ENCODE measurements around the gene EFHC1.
"Not testable (repeated sequence)": the region's sequence is repeated elsewhere in the genome, so short reads cannot be mapped to it uniquely, and the experiment has no call there.

Gene EFHC1

DNA sequence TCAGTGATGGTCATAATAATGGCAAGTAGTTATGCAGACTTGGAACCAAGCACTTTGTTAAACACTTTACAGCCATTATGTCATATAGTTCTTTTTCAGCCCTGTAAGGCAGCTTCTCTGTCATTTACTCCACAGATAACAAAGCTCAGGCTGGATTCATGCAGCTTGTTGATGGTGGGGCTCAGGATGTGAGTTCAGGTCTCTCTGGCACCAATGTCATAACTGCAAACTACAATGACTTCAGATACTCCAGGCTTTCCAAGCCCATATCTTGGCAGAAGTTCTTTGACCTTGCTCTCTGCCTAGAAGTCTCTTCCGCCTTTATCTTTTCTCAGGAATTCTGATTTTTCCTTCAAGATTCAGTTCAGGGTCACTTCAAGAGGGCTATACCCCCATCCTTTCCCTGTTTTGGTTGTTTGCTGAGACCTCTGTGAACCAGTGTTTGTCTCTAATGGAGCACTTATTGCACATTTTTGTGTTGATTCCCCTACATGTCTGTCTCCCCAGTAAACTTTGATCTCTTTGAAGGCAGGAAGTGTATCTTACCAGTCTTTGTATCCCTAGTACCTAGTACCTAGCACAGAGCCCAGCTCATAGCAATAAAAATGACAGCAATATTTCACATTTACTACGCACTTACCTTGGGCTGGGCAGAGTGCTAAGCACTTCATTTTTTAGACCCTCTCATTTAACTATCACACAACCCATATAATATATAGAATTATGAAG, 19.7 kb upstream of the EFHC1 start:
- DNase-seq, result no peak

DNA sequence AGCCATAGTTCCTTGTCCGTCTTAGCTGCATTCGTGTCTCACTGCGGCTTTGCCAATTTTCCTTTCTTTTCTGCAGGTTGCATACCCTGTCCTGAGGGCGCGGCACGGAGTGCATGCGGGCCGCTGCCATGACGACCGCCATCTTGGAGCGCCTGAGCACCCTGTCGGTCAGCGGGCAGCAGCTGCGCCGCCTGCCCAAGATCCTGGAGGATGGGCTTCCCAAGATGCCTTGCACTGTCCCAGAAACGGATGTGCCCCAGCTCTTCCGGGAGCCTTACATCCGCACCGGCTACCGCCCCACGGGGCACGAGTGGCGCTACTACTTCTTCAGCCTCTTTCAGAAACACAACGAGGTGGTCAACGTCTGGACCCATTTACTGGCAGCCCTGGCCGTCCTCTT, 17.1 kb upstream of the EFHC1 start:
- no peak for DNase-seq

DNA sequence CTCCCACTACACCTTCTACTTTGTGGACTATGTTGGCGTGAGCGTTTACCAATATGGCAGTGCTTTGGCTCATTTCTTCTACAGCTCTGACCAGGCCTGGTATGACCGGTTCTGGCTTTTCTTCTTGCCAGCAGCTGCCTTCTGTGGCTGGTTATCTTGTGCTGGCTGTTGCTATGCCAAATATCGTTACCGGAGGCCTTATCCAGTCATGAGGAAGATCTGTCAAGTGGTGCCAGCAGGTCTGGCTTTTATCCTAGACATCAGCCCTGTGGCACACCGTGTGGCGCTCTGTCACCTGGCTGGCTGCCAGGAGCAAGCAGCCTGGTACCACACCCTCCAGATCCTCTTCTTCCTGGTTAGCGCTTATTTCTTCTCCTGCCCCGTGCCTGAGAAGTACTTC, 16.5 kb upstream of the EFHC1 start:
- no peak for DNase-seq

DNA sequence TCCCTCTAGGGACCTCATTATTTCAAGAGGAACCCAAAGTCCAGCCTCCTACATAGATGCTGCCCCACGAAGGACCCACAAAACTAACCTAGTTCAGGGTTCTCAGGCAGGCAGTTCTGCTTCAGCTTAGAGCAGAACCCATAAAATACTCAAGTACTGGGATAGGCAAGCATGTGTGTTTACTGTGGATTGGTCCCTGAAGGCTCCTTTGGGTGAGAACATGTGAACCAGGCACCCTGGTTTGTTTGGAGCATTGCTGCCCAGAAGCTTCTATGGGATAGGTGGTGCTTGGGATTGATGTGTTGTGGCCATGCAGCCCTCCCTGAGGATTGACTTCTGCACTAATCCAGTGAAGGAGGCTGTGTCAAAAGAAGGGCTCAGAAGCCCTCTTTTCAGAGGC, 14.9 kb upstream of the EFHC1 start:
- DNase-seq, result no peak

DNA sequence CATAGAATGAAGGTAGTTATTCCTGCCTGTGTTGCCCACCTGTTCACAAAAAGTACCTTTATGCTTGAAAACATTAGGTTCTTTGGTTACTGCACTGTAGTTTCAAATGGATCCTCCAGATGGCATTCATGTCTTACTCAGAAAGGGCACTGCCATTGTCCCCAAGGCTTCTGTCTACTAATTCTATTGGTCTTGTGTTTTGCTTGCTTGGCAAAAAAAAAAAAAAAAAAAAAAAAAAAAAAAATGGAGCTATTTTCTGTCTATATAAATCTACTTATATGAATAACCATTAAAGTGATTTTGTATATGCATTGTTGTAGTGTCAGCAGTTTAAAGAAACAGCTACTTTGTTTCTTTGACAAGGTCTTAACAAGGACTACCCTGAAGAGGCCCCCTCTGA, 12.7 kb upstream of the EFHC1 start:
- no peak for DNase-seq

DNA sequence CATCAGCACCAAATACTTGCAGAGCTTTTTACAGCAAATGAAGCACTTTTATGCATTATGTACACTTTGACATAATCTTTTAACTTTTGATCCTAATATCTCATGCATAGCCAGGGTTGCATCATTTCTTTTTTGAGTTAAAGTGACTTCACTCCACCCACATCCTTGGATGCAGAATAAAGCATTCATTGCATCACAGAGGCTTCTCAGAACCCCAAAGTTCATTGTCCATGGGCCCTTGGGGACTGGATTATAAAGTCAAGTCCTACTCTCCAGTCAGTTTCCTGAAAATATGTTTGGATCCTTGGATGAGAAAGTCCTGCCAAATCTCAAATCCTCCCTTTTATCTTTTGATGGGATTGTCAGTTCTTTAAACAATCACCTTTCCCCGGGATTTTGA, 10.6 kb upstream of the EFHC1 start:
- DNase-seq, result no peak

DNA sequence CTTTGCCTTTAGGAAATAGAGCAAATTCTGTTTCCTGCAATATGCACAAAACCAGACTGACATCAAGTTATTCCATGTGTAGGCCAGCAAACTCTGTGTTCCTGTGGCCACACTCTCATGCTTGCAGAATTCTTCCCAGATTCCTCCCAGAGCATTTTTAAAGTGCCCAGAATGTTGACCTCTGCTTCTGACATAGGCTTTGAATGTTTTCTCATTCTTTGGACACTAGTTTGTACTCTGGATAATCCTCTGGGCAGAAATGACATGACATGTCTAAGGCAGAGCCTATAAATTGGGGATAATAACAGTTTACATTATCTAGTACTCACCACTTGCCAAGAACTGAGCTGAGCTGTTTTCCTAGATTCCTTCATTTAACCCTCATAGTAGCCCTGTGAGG, 9.2 kb upstream of the EFHC1 start:
- no peak for DNase-seq

DNA sequence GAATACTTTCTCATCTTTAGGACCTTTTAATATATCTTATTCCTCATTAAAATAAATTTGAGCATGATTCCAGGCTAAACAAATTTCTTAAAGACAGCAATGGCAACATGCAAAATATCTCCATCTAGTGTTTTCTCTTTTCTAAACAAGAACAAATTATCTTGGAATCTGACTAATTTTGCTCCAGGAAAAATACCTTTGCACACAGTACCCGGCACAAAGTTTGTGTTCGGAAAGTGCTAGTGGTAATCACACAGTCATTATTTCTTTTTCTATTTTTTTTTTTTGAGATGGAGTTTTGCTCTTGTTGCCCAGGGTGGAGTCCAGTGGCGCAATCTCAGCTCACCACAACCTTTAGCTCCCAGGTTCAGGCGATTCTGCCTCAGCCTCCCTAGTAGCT, 8.2 kb upstream of the EFHC1 start:
- no peak for DNase-seq

DNA sequence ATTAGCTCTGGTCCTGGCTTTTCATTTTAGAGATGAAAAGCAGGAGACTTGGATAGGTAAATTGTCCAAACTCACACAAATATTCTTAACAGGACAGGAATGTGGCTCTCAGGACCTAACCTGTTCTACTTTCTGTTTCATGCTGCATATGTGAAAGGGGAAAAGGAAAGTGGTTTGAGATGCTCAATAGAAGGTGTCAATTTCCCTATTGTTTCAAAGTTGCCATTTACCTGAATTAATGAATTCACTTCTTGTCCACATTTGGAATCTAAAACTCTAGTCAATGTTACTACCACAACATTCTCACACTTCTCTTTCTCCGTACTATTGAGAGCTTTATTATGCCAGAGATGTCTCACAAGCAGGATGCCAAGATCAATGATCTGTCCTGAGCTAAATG, 4.8 kb upstream of the EFHC1 start:
- no peak for DNase-seq

DNA sequence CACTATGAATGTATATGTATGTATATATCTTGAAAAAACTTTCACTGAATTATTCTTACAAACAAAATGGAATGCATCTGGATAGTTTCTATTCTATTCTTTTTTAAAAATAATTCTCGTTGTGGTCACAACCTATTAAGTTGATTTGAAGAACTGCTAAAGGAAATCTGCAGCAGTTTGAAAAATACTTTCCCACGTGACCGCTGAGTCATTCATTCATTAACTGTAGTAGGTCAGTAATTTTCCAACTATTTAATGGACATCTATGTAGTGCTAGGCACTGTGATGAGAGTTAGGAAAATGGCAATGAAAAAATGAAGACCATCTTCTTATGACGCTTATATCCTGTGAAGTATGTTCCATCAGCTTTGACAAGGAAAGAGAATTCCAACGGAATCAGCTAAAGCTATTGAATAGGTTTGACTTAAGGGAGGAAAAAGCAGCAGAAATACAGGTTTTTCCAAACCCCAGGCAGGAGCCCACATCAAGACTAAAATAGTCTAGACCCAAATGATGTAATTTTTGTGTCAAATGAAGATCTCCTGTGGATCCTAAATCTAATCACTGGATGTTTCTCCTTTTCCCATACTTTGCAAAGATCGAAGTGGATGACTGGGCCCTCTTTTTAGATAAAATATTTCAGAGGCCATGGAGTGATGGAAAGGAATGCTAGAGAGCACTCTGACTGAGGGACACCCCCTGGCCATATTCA, 4.1 kb upstream of the EFHC1 start:
- no peak for DNase-seq

DNA sequence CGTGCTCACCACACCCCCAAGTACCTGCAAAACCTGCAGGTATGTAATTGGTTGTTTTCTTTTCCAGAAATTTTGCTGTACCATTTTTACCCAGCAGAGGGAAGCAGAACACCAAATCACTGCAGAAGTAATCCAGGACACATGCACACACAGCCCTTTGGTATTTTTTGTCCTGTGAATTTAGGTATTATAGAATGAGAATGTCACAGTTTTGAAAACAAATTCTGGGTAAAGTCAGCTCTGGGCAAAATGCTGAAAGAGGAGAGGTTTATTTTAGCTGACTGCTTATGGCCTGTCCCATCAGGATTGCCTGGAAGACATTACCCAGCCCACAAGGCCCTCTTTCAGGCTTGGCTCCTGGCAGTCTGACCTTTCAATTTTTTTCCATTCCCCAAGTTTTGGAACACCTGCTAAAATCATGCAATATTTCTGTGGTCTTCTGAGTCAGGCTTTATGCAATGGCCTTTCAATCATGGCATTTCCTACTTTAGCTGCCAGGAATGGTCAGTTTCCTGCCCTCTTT, 3.5 kb upstream of the EFHC1 start:
- no peak for DNase-seq

DNA sequence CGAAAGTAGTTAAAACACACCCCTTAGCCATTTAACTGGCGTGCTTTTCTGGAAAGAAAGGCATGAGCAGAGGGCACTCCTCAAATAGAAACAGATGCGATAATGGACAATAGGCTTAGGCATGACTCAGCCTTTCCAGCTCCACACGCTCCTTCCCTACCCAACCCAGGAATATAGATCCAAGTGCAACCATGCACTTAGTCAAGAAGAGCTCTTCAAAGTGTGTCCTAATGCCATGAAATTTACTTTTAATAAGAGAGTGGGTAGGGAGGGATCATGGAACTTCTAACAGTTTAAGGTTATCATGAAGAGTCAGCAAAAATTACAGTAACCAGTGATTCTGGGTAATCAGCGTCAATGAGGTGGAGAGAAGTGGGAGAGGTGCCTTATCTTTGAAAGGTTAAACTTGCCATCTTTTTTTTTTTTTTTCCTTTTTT, 2.4 kb upstream of the EFHC1 start:
- DNase-seq, result no peak

DNA sequence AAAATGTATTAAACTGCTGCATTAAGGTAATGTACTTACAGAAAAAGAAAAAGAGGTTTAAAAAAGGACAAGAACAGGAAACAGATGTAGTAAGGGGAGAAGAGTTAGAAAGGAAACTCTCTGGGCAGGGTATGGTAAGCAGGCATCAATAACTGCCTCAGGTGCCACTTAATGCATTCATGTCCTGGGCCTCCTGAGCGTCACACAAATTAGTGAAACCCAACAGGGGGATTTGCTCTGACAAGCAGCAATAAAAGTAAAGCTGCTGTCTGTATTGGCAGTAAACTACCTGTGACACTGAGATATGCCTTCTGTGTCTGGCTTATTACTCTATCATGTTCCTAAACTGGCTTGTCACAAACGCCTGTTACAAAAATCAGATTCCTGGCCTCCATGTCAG, 1.5 kb upstream of the EFHC1 start:
- DNase-seq, result no peak

DNA sequence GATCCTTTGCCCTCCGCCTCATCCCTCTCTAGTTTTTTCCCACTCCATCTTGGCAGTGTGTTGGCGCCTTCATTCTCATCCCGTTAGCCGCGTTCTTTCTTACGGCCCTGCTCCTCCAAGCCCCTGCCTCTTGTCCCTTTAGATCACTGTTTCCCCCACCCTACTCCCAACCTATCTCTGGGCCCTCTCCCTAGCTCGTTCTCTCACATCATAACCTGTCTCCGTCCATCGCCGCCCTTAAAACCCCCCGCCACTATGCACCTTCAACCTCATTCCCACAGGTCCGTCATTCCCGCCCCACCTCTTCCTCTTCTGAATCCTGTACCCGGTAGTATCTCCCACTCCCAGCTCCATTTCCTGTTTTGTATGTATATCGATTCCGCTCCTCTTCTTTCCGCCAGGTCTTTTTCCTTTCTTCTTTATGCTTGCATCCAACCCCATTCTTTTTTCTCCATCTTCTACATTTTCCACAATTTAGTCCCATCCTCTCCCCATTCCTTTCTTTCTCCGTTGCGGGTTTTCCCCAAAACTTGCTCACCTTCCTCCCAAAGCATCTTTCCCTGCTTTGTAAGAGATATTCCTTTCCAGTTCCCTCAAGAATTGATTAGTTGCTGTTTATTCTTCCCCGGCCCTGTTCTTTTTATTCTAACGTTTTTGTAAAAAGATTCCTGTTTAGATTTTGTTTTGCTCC, 671 bp downstream of the EFHC1 start:
- no peak for DNase-seq

DNA sequence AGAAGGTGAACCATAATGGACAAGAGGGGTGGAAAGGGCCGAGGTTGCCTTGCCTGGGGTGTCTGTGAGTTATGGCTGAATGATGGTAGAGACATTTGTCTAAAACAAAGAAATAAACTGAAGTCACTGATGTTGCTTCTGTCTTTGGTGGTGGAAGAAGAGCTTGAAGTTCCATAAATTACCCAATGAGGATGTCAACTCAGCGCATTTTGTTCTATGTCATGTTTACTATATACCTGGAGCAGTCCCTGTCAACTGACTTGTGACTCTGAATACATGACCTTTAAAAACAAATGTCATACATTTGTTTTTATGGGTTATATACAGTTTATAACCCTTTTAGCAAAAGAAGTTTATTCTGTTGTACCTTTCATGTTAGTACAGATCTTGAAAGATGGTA, 2.0 kb downstream of the EFHC1 start:
- no peak for DNase-seq

DNA sequence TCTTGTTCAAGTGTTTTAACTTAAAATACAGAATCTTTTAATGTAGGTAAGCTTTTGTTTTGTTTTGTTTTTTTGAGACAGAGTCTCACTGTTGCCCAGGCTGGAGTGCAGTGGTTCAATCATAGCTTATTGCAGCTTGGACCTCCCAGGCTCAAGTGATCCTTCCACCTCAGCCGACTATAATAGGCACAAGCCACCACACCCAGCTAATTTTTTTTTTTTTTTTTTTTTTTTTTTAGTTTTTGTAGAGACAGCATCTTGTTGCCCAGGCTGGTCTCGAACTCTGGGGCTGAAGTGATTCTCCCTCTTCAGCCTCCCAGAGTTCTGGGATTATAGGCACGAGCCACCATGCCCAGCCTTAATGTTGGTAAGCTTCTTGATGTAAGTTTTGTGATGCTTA, 3.3 kb downstream of the EFHC1 start:
- no peak for DNase-seq

DNA sequence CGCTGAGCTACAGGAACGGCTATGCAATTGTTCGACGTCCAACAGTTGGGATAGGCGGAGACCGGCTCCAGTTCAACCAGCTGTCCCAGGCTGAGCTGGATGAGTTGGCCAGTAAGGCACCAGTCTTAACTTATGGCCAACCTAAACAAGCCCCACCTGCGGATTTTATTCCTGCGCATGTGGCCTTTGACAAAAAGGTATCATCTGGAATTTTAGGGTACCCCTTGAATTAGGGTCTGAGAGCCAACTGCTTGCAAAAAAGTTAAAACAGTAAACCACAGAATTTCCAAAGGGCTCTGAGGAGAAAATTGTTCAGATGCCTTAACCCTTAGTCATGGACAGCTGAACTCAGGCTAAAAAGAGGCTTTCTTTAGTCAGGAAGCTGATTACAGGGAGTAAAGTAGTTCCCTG, 3.8 kb downstream of the EFHC1 start:
- no peak for DNase-seq

DNA sequence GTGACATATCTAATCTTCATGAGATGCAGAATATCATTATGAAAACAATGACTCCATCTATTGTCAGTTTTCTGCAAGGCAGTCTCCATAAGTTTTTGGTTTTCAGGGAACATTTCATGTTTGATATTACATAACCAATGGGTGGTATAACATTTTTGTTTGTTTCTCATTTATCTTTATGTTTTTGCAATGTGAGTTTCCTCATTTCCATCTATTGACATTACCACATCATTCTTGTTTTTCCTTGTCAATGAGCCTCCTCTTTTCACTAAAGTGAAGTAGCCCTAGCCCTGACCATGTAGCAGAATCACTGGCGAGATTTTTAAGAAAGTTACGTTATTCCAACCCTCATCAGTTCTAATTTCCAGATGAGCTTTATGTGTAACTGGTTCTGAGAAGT, 4.4 kb downstream of the EFHC1 start:
- DNase-seq, result no peak

DNA sequence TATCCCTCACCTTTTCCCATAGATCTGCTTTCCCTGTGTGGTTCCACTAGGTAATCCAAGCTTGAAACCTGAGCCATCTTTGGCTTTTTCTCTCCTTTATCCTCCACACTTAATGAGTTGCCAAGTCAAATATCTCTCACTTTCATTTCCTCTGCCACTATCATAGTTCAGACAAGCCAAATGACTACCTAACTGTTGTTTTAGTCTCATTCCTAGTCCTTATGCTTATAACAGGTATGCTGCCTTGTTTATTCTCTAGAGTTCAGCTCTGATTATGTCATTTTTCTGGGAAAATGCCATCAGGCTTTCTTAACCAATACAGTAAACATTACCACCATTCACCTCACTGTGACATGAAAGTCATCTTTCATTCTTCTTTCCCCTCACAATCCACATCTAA, 6.5 kb downstream of the EFHC1 start:
- no peak for DNase-seq

DNA sequence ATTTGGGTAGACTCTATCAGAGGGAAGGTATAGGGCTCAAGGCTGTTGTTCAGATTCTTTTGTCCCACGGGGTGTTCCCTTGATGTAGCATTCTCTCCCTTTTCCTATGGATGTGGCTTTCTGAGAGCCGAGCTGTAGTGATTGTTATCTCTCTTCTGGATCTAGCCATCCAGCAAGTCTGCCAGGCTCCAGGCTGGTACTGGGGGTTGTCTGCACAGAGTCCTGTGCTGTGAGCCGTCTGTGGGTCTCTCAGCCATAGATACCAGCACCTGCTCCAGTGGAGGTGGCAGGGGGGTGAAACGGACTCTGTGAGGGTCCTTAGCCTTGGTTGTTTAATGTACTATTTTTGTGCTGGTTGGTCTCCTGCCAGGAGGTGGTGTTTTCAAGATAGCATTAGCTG, 13.2 kb downstream of the EFHC1 start:
- DNase-seq, result not testable (repeated sequence)

DNA sequence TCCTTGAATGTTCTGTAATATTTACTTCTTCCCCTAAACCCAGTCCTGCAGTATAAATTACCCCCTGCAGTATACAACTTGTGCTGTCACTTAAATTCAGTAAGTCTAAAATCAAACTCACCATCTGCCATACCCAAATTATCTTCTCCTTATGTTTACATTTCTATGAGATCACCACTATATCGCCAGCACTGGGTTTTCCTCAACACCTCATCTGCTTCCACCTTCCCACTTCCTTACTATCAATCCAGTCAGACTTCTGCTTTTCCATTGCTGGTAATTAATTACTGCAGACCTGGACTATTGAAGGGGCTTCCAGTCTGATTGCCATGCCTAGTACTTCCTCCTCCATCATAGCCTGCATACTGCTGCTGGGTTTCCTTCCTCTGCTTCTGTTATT, 15.2 kb downstream of the EFHC1 start:
- DNase-seq, result no peak

DNA sequence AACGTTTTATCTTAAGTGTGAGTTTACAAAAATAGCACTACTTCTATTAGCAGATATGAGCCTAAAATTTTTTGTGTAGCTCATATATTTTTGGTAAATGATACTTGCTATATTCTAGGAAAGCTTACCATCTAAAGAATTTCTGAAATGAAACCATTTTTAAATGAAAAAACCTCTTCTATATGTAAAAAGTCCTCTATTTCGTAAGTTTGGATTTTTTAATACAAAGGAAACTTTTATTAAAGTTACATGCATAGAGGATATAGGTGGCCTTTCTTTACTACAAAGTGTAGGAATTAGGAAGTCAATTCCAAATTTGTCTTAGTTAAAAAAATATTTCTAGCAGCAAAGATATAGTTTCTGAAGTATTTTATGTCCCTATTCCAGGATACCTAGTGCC, 18.8 kb downstream of the EFHC1 start:
- DNase-seq, result no peak

DNA sequence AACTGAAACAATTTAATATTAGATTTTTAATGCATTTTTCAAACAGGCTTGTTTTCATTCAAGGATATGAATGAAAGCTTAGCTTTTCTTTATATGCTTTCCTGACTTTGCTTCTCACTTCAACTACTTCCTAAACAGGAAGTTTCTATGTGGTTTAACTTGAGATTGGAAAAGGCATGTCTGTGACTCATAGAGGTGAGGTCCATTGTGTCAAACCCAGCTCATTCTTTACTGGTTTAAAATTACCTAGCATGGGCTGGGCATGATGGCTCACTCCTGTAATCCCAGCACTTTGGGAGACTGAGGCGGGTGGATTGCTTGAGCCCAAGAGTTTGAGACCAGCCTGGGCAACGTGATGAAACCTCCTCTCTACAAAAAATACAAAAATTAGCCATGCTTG, 34.4 kb downstream of the EFHC1 start:
- no peak for DNase-seq

DNA sequence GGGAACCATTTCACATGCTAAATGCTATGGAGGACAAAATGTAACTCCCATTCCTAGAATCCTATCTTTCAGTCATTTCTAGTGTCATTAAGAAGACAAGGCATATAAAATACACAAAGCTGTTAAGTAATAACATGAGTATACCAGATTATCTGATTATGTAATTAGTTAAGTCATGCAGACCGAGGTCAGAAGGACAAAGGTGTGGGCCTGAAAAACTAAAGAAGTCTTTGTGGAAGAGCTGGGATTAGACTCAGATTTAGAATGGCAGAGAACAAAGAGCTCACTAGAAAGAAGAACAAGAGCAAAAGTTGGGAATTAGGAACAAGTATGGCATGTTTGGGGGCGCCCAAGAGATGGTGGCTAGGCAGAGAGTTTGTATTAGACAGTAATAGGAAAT, 37.0 kb downstream of the EFHC1 start:
- DNase-seq, result no peak

Measured in 8988T (cell line).